Measurements from ENCODE around the gene EDNRA.
"Not testable (repeated sequence)": the region's sequence is repeated elsewhere in the genome, so short reads cannot be mapped to it uniquely, and the experiment has no call there.

Gene EDNRA

DNA sequence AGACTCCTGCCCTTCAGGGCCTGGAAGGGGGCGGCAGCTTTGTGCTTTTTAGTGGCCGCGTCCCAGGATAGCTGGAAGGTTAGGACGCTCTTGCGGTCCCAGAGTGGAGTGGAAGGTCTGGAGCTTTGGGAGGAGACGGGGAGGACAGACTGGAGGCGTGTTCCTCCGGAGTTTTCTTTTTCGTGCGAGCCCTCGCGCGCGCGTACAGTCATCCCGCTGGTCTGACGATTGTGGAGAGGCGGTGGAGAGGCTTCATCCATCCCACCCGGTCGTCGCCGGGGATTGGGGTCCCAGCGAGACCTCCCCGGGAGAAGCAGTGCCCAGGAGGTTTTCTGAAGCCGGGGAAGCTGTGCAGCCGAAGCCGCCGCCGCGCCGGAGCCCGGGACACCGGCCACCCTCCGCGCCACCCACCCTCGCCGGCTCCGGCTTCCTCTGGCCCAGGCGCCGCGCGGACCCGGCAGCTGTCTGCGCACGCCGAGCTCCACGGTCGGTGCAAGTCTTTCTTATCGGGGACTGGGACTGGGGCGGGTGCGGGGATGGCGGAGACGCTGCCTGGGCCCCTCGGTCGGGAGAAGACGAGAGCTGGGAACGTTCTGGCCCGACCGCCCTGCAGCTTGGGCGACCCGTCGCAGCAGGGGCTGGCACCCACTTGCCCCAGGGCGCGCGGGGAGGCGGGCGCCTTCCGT is at the start of gene EDNRA:
Gene EDNRA (plus strand): TSS at position 207 of the 686 bp plus-strand sequence. CDS start 4,585 bp downstream, outside the sequence.
- peak within 1 kb of the TSS; percentile 71 for H3K4me3 ChIP-seq (ENCODE audit: low read depth, low read length)
- no peak for DNase-seq (ENCODE audit: low read depth, low spot score)
- ChIA-PET CTCF (interaction anchor here (0.6 to 2.5 kb wide), 6 partner anchors 16 to 450 kb away, joined by 3 to 11 read pairs (median 3); no protein-coding TSS in a partner anchor), POLR2A (interaction anchor here (0.6 to 1.2 kb wide), 5 partner anchors 17 to 323 kb away, joined by 3 to 5 read pairs (median 3); no protein-coding TSS in a partner anchor)
- TF ChIP-seq, protein P1, sequence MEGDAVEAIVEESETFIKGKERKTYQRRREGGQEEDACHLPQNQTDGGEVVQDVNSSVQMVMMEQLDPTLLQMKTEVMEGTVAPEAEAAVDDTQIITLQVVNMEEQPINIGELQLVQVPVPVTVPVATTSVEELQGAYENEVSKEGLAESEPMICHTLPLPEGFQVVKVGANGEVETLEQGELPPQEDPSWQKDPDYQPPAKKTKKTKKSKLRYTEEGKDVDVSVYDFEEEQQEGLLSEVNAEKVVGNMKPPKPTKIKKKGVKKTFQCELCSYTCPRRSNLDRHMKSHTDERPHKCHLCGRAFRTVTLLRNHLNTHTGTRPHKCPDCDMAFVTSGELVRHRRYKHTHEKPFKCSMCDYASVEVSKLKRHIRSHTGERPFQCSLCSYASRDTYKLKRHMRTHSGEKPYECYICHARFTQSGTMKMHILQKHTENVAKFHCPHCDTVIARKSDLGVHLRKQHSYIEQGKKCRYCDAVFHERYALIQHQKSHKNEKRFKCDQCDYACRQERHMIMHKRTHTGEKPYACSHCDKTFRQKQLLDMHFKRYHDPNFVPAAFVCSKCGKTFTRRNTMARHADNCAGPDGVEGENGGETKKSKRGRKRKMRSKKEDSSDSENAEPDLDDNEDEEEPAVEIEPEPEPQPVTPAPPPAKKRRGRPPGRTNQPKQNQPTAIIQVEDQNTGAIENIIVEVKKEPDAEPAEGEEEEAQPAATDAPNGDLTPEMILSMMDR (IDR thresholded peaks at IDR 0.05; ENCODE audit: insufficient read depth, low read length, missing control alignments), result no peak

- DNase-seq (ENCODE audit: low read depth, low spot score); H3K4me3 ChIP-seq (ENCODE audit: low read depth, low read length); CTCF ChIA-PET; POLR2A ChIA-PET: not testable (repeated sequence)
These were observed 46.5 kb upstream of the EDNRA start for GRCh38 chr4:147434370-147434769.

DNA sequence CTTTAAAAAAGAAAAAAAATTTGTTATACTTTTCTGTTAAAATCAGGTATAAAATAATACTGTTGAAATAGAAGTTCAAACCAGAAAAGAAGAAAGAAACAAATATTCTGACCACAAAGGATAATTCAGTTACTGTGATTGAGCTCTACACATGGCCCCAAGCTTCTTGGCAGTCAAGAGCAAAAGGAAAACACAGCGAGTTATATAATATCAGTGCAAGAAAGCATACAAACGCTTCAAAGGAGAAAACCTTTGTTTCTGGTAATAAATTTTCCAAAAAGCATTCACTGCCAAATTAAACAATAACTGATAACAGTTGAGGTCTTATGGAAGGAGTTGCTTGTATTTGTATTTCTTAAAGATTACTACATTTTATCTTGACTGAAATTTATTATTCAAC is 40.5 kb upstream of the EDNRA start:
- TF ChIP-seq, protein P1 (IDR thresholded peaks at IDR 0.05; ENCODE audit: insufficient read depth, low read length, missing control alignments), result no peak
- no peak for DNase-seq (ENCODE audit: low read depth, low spot score)
- no peak overlapping the region for H3K4me3 ChIP-seq (ENCODE audit: low read depth, low read length)
- POLR2A ChIA-PET, result no interaction called here
- CTCF ChIA-PET, result interaction anchor here (0.6 kb wide), 1 partner anchor 243 kb away, joined by 3 read pairs; no protein-coding TSS in a partner anchor

GRCh38 chr4:147447786-147448185 is 33.1 kb upstream of the EDNRA start:
- ChIA-PET CTCF (interaction anchor here (1.4 kb wide), 1 partner anchor 287 kb away, joined by 3 read pairs; no protein-coding TSS in a partner anchor), POLR2A (no interaction called here)
- H3K4me3 ChIP-seq (ENCODE audit: low read depth, low read length), result no peak overlapping the region
- TF ChIP-seq, protein P1 (IDR thresholded peaks at IDR 0.05; ENCODE audit: insufficient read depth, low read length, missing control alignments), result no peak
- DNase-seq (ENCODE audit: low read depth, low spot score), result no peak

- ChIA-PET CTCF (interaction anchor here (0.6 kb wide), 1 partner anchor 11 kb away, joined by 3 read pairs; no protein-coding TSS in a partner anchor), POLR2A (no interaction called here)
- TF ChIP-seq, protein P1 (IDR thresholded peaks at IDR 0.05; ENCODE audit: insufficient read depth, low read length, missing control alignments), result no peak
- H3K4me3 ChIP-seq (ENCODE audit: low read depth, low read length), result no peak overlapping the region
- DNase-seq (ENCODE audit: low read depth, low spot score), result no peak
These were observed 27.2 kb upstream of the EDNRA start for GRCh38 chr4:147453561-147454141.

- POLR2A ChIA-PET, result no interaction called here
- TF ChIP-seq, protein P1 (IDR thresholded peaks at IDR 0.05; ENCODE audit: insufficient read depth, low read length, missing control alignments), result no peak
- CTCF ChIA-PET, result no interaction called here
- DNase-seq (ENCODE audit: low read depth, low spot score), result no peak
- no peak overlapping the region for H3K4me3 ChIP-seq (ENCODE audit: low read depth, low read length)
These were observed 24.2 kb upstream of the EDNRA start for GRCh38 chr4:147456706-147457105.
